GM18499 (cell line): Measurements from ENCODE around the gene KRTAP21-3.

ENCODE experiments used
- ATAC-seq: cut with Tn5 transposase; IDR thresholded peaks from one replicate; pipeline ENCODE4 v1.9.1; 2021; ENCODE audit warnings: moderate number of reproducible peaks; ENCODE audit not compliant: insufficient read depth, unreplicated experiment

KRTAP21-3 gene

GRCh38 chr21:30668776-30669175, 49.8 kb downstream of the KRTAP21-3 start:
- no peak for ATAC-seq
